SK-N-SH treated with all-trans-retinoic acid at 6 μM for 48 hours (cell line): ENCODE data around the gene PRR12.
"Not testable (repeated sequence)": the region's sequence is repeated elsewhere in the genome, so short reads cannot be mapped to it uniquely, and the experiment has no call there.

Experiments used
- ATAC-seq: fragments of 200-7000 bp; cut with Tn5 transposase; 3 replicates; pipeline ENCODE4 v1.9.1; 2020; ENCODE audit warnings: mild to moderate bottlenecking, moderate library complexity
- BACH2 ChIP-seq: fragments of 250-450 bp; sonication (Bioruptor Pico); IDR thresholded peaks from 2 replicates; pipeline ENCODE4 v1.9.0; 2021; ENCODE audit warnings: mild to moderate bottlenecking, borderline replicate concordance
- CSDC2 ChIP-seq: fragments of 250-450 bp; sonication (Bioruptor Pico); IDR thresholded peaks from 2 replicates; pipeline ENCODE4 v1.5.0; 2020; ENCODE audit warnings: mild to moderate bottlenecking, moderate library complexity
- CSRNP3 ChIP-seq: fragments of 250-450 bp; sonication (Bioruptor Pico); IDR thresholded peaks from 2 replicates; pipeline ENCODE4 v1.5.1; 2021; ENCODE audit warnings: mild to moderate bottlenecking, moderate library complexity
- ESRRG ChIP-seq: fragments of 250-450 bp; sonication (Bioruptor Pico); IDR thresholded peaks from 2 replicates; pipeline ENCODE4 v1.6.1; 2021; ENCODE audit warnings: mild to moderate bottlenecking
- GLIS3 ChIP-seq: fragments of 250-450 bp; sonication (Bioruptor Pico); IDR thresholded peaks from 2 replicates; pipeline ENCODE4 v1.5.0; 2020; ENCODE audit warnings: mild to moderate bottlenecking, moderate library complexity
- ISL1 ChIP-seq: fragments of 250-450 bp; sonication (Bioruptor Pico); IDR thresholded peaks from 2 replicates; pipeline ENCODE4 v2.1.2; 2022; ENCODE audit warnings: mild to moderate bottlenecking, moderate library complexity
- OSR1 ChIP-seq: fragments of 250-450 bp; sonication (Bioruptor Pico); IDR thresholded peaks from 2 replicates; pipeline ENCODE4 v1.8.0; 2022; ENCODE audit warnings: moderate library complexity, mild to moderate bottlenecking, inconsistent platforms
- POU6F1 ChIP-seq: fragments of 250-450 bp; sonication (Bioruptor Pico); IDR thresholded peaks from 2 replicates; pipeline ENCODE4 v1.8.0; 2021; ENCODE audit warnings: low read depth, mild to moderate bottlenecking, moderate library complexity, borderline replicate concordance
- PPARA ChIP-seq: fragments of 250-450 bp; sonication (Bioruptor Pico); IDR thresholded peaks from 2 replicates; pipeline ENCODE4 v1.5.0; 2020; ENCODE audit warnings: mild to moderate bottlenecking, borderline replicate concordance
- RARB ChIP-seq: fragments of 250-450 bp; sonication (Bioruptor Pico); IDR thresholded peaks from 2 replicates; pipeline ENCODE4 v1.8.0; 2021; ENCODE audit warnings: mild to moderate bottlenecking, moderate library complexity
- TCF4 ChIP-seq: fragments of 250-450 bp; sonication (Bioruptor Pico); IDR thresholded peaks from 2 replicates; pipeline ENCODE4 v1.8.0; 2021; ENCODE audit warnings: mild to moderate bottlenecking, moderate library complexity, borderline replicate concordance
- TOX ChIP-seq: fragments of 250-450 bp; sonication (Bioruptor Pico); IDR thresholded peaks from 2 replicates; pipeline ENCODE4 v1.8.0; 2021; ENCODE audit warnings: mild to moderate bottlenecking, moderate library complexity, borderline replicate concordance
- ZC3H10 ChIP-seq: fragments of 250-450 bp; sonication (Bioruptor Pico); IDR thresholded peaks from 2 replicates; pipeline ENCODE4 v1.5.1; 2021; ENCODE audit warnings: mild to moderate bottlenecking, moderate library complexity
- ZFP3 ChIP-seq: fragments of 250-450 bp; sonication (Bioruptor Pico); IDR thresholded peaks from 2 replicates; pipeline ENCODE4 v1.5.0; 2020; ENCODE audit warnings: mild to moderate bottlenecking, moderate library complexity
- ZFP30 ChIP-seq: fragments of 450-650 bp; formaldehyde crosslinking; IDR thresholded peaks from 2 replicates; pipeline ENCODE4 v1.5.0; 2022; ENCODE audit warnings: mild to moderate bottlenecking, moderate library complexity
- ZNF565 ChIP-seq: fragments of 450-650 bp; formaldehyde crosslinking; conservative IDR thresholded peaks from 2 replicates; pipeline ENCODE4 v1.5.0; 2020; ENCODE audit warnings: low read depth, mild to moderate bottlenecking, moderate library complexity
- ZNF70 ChIP-seq: fragments of 450-650 bp; formaldehyde crosslinking; IDR thresholded peaks from 2 replicates; pipeline ENCODE4 v1.5.0; 2020; ENCODE audit warnings: mild to moderate bottlenecking, moderate library complexity
- ZNF8 ChIP-seq: fragments of 450-650 bp; formaldehyde crosslinking; IDR thresholded peaks from 2 replicates; pipeline ENCODE4 v1.5.0; 2020; ENCODE audit warnings: mild to moderate bottlenecking, moderate library complexity
- TF ChIP-seq, protein P1 (sequence below): fragments of 250-450 bp; sonication (Bioruptor Pico); IDR thresholded peaks from 2 replicates; pipeline ENCODE4 v1.5.0; 2020; ENCODE audit warnings: mild to moderate bottlenecking, moderate library complexity
- TF ChIP-seq, protein P2 (sequence below): fragments of 250-450 bp; sonication (Bioruptor Pico); IDR thresholded peaks from 2 replicates; pipeline ENCODE4 v1.5.1; 2020; ENCODE audit warnings: low read depth, mild to moderate bottlenecking, moderate library complexity

PRR12 gene

DNA sequence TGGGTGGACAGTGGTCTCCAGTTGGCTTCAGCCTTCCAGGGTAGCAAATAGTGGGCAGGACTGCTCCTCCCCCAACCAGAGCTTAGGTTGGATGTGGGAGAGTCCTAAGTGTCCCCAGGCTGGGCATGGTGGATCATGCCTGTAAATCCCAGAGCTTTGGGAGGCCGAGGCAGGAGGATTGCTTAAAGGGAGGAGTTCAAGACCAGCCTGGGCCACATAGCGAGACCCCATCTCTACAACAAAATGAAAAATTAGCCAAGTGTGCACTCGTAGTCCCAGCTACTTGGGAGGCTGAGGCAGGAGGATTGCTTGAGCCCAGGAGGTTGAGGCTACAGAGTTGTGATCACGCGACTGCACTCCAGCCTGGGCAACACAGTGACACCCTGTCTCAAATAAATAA lies 41.6 kb downstream of the PRR12 start:
- no peak for ATAC-seq
- no peak for TF ChIP-seq ZFP3 (CRISPR knock-in tag)
- TF ChIP-seq, protein P1, sequence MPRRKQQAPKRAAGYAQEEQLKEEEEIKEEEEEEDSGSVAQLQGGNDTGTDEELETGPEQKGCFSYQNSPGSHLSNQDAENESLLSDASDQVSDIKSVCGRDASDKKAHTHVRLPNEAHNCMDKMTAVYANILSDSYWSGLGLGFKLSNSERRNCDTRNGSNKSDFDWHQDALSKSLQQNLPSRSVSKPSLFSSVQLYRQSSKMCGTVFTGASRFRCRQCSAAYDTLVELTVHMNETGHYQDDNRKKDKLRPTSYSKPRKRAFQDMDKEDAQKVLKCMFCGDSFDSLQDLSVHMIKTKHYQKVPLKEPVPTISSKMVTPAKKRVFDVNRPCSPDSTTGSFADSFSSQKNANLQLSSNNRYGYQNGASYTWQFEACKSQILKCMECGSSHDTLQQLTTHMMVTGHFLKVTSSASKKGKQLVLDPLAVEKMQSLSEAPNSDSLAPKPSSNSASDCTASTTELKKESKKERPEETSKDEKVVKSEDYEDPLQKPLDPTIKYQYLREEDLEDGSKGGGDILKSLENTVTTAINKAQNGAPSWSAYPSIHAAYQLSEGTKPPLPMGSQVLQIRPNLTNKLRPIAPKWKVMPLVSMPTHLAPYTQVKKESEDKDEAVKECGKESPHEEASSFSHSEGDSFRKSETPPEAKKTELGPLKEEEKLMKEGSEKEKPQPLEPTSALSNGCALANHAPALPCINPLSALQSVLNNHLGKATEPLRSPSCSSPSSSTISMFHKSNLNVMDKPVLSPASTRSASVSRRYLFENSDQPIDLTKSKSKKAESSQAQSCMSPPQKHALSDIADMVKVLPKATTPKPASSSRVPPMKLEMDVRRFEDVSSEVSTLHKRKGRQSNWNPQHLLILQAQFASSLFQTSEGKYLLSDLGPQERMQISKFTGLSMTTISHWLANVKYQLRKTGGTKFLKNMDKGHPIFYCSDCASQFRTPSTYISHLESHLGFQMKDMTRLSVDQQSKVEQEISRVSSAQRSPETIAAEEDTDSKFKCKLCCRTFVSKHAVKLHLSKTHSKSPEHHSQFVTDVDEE = no peak
- no peak for TF ChIP-seq OSR1 (CRISPR knock-in tag)
- no peak for TF ChIP-seq ZNF70
- TF ChIP-seq CSRNP3 (CRISPR knock-in tag) = no peak
- TF ChIP-seq ZC3H10 (CRISPR knock-in tag) = no peak
- no peak for TF ChIP-seq POU6F1 (CRISPR knock-in tag)
- TF ChIP-seq RARB (CRISPR knock-in tag) = no peak
- TF ChIP-seq ZNF8 = no peak
- TF ChIP-seq BACH2 (CRISPR knock-in tag) = no peak
- no peak for TF ChIP-seq CSDC2 (CRISPR knock-in tag)
- no peak for TF ChIP-seq PPARA (CRISPR knock-in tag)
- TF ChIP-seq TCF4 (CRISPR knock-in tag) = no peak
- no peak for TF ChIP-seq ESRRG
- TF ChIP-seq ISL1 = no peak
- TF ChIP-seq, protein P2, sequence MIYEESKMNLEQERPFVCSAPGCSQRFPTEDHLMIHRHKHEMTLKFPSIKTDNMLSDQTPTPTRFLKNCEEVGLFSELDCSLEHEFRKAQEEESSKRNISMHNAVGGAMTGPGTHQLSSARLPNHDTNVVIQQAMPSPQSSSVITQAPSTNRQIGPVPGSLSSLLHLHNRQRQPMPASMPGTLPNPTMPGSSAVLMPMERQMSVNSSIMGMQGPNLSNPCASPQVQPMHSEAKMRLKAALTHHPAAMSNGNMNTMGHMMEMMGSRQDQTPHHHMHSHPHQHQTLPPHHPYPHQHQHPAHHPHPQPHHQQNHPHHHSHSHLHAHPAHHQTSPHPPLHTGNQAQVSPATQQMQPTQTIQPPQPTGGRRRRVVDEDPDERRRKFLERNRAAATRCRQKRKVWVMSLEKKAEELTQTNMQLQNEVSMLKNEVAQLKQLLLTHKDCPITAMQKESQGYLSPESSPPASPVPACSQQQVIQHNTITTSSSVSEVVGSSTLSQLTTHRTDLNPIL (CRISPR knock-in tag) = no peak
- TF ChIP-seq, all 23 proteins: peak for 0

DNA sequence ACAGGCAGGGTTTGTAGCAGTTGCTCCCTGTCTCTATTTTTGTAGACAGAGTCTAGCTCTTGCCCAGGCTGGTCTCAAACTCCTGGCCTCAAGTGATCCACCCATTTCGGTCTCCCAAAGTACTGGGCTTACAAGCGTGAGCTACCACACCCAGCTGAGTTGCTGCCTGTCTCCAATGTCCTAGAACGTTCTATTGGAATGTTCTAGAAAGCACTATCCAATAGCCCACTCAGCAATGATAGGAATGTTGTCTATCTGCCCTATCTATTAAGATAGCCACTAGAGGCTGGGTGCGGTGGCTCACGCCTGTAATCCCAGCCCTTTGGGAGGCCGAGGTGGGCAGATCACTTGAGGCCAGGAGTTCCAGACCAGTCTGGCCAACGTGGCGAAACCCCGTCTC lies 42.3 kb downstream of the PRR12 start:
- ATAC-seq = not testable (repeated sequence)

- TF ChIP-seq POU6F1 (CRISPR knock-in tag) (no peak), TOX (CRISPR knock-in tag) (no peak), ZFP30 (CRISPR knock-in tag) (no peak), RARB (CRISPR knock-in tag) (no peak), GLIS3 (CRISPR knock-in tag) (no peak), OSR1 (CRISPR knock-in tag) (no peak), ZNF565 (no peak)
- TF ChIP-seq, protein P2 (CRISPR knock-in tag) = no peak
- TF ChIP-seq, protein P1 = no peak
- no peak for ATAC-seq
Measured at GRCh38 chr19:49635530-49636232, 44.7 kb downstream of the PRR12 start.
